GM19372 (cell line): Measurements from ENCODE around the gene FCRLB.
"Not testable (repeated sequence)": the region's sequence is repeated elsewhere in the genome, so short reads cannot be mapped to it uniquely, and the experiment has no call there.

ENCODE experiments used
- ATAC-seq: cut with Tn5 transposase; IDR thresholded peaks from one replicate; pipeline ENCODE4 v1.9.1; 2021; ENCODE audit warnings: mild to moderate bottlenecking, low read depth, moderate library complexity; ENCODE audit not compliant: unreplicated experiment

The FCRLB gene

GRCh38 chr1:161738627-161739287 lies 17.4 kb downstream of the FCRLB start:
- peak; percentile 63 for ATAC-seq

DNA sequence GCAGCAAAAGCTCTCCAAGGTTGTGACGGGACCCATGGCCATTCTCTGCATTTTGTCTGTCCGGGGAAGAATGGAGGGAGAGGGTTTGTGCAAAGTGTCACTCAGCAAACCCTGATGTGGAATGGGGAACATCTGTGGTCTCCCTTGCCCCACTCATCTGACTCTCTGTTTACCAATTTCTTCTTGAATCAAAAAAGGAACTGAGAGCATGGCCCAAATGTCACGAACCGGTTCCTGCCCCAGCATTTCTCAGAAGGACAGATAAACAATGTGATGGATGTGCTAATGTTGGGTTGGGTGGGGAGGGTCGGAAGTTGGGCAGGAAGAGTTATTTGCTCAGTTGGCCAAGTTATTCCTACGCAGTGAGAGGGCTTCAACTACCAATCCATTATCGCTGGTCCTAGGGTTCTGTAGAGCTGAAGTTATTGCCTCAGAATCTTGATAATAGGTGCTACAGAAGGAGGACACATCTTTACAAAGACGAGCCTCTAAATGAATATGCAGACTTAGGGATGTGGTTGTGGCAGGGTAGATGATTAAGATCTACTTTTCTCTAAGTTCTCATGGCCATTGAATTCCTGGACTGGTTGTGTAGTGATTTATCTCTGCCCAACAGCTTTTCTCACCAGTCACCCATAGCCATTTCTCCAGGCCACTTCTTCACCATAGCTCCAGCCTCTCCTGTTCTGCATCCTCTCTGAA lies 18.7 kb downstream of the FCRLB start:
- no peak for ATAC-seq

DNA sequence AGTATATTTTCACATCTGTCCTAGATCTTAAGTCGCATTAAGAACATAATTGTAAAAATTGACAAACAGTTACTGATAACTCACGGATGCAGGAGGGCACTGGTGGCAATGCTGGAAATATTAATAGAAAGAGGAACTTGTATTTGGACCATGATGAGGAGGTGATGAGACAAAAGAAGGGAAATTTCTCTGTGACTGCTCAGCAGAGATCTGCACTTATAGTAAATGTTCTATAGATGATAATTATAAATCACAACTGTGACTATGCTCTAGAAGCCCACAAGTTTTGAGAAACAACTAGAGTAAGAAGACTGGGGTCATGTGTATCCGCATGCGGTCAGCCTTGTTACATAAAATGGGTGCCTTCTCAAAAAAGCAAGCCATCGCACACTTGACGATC lies 19.6 kb downstream of the FCRLB start:
- ATAC-seq: no peak

- no peak for ATAC-seq
Observed at GRCh38 chr1:161743231-161743630, 21.9 kb downstream of the FCRLB start.

- ATAC-seq: no peak
Observed at GRCh38 chr1:161747801-161748200, 26.5 kb downstream of the FCRLB start.

DNA sequence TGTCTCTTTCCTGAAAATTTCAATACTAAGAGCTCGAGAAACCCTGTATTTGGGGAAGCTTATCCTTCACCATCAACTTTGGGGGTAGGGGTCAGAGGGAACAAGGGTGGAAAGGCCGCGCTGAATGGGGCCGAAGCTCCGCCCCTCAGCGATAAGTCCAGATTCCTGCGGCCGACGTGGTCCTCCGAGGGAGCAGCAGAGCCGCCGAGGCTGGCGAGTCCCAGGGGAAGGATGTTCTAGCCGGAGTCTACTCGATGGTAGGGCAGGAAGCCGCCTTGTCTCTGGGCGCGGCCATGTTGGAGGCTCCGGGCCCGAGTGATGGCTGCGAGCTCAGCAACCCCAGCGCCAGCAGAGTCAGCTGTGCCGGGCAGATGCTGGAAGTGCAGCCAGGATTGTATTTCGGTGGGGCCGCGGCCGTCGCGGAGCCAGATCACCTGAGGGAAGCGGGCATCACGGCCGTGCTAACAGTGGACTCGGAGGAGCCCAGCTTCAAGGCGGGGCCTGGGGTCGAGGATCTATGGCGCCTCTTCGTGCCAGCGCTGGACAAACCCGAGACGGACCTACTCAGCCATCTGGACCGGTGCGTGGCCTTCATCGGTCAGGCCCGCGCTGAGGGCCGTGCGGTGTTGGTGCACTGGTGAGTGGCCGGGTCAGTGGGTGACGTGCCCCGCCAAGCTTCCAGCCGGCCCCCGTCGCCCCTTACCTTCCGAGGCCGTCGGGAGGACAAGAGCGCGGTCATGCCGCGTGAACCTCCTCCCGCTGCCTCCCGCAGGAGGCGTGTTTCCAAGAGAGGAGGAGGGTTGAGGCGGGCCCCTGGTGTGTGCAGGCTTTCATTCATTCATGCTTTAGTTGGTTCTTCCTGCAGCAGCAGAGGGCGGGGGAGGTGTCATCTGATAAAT lies 28.4 kb downstream of the FCRLB start, which contains the start of gene DUSP12:
Gene DUSP12 (plus strand): TSS at position 278 of the 899 bp plus-strand sequence. CDS start 16 bp downstream, at position 294.
- ATAC-seq: peak; percentile 93

DNA sequence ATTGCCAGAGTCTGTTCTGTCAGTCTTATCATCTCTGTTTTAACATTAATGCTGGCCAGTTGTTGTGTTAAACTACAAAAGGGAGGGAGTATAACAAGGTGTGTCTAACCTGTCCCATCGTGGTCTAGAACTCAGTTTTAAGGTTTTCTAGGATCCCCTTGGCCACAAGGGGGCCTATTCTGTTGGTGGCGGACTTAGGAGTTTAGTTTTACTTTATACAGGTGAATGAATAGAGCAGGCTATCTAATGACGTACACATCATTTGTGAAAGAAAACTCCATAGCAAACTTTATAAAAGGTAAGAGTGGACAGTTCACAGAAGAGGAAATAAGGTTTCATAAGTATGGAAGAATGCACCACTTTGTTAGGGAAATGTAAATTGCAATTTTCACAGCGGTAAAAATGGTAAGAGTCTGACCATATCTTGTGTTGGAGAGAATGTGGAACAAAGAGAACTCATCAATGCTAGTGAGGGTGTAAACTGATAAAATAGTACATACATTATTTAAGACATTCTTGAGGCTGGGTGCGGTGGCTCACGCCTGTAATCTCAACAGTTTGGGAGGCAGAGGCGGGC lies 42.3 kb downstream of the FCRLB start:
- ATAC-seq: no peak

- peak; percentile 66 for ATAC-seq
Observed at GRCh38 chr1:161766102-161766981, 45.0 kb downstream of the FCRLB start, which contains the start of gene ATF6. Gene ATF6 (plus strand): TSS chr1:161766320. CDS start chr1:161766361, 41 bp downstream.

DNA sequence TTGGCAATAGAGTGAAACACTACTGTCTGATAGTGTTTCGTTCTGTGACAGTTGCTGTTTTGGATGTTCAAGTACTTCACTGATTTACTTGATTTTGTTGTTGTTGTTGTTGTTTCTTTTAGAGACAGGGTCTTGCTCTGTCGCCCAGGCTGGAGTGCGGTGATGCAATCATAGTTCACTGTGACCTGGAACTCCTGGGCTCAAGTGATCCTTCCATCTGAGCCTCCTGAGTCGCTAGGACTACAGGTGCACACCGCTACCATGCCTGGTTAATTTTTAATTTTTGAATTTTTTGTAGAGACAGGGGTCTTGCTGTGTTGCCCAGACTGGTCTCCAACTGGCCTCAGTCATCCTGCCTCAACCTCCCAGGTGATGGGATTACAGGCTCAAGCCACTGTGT lies 47.1 kb downstream of the FCRLB start:
- no peak for ATAC-seq

DNA sequence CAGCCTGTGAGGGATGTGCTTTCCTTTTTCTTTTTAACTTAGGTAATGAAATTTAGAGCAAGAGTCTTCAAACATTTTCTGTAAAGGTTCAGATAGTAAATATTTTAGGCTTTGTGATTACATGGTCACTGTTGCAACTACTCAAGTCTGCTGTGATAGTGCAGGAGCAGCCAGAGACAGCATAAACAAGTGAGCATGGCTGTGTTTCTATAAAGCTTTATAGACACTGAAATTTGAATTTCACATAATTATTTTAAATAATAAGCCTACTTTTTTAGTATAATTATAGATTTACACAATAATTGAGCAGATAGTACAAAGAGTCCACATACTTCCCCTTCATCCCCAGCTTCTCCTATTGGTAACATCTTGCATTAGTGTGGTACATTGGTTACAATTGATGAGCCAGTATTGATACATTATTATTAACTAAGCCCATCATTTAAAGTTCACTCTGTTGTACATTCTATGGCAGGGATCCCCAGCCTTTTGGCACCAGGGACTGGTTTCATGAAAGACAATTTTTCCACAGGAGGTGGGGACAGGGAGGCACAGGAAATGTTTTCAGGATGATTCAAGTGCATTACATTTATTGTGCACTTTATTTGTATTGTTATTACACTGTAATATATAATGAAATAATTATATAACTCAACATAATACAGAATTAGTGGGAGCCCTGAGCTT lies 47.8 kb downstream of the FCRLB start:
- no peak for ATAC-seq

DNA sequence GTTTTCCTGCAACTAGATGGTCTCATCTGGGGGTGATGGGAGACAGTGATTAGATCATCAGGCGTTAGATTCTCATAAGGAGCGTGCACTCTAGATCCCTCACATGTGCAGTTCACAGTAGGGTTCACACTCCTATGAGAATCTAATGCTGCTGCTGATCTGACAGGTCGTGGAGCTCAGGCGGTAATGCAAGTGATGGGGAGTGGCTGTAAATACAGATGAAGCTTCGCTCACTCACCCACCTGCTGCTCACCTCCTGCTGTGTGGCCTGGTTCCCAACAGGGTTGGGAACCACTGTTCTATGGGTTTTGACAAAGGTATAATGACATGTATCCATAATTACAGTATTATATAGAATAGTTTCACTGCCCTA lies 48.3 kb downstream of the FCRLB start:
- not testable (repeated sequence) for ATAC-seq

DNA sequence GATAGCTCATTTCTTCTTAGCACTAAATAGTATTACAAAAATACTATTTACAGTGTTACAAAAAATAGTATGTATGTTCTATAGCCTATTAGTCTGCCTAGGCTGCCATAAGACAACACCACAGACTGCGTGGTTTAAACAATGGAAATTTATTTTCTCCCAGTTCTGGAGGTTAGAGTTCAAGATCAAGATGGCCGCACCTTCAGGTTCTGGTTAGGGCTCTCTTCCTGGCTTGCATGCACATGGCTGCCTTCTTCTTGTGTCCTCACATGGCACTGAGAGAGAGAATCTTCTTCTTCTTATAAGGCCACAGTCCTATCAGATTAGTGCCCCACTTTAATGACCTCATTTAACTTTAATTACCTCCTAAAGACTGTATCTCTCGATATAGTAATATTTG lies 48.9 kb downstream of the FCRLB start:
- ATAC-seq: no peak

DNA sequence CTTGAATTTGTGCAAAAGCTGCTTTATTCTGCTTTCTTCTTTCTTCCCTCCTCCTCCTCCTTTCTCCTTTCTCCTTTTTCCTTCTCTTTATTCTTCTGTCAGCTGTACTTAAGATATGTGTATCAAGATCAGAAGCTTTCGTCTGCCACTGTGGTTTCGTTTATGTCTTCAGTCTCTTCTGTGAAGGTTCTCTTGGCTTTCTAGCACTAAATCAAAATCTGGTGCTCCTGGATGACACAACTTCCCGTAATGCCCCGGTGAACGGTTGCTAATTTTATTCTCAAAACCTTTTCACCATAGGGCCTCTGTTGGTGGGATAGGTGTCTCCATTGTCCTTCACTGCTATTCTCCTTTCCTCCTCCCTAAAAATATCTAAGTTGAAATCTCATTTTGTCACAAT lies 49.8 kb downstream of the FCRLB start:
- no peak for ATAC-seq

DNA sequence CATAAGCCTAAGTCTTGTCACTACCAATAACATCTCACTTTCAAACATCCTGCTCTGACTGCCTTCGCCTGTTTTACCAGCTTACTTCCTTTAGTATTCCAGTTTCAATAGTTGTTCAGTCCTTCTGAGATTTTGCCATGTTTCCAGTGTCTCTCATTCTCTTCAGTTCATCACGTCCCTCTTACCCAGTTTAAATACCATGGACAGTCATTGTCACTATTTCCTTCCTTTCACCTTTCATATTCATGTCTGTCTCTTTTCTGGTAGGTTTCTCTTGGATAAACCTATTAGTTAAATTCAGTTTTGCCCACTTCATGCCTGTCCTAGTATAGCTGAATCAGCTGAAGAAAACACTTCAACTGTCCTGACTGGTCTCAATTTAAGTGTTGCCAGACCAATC lies 50.6 kb downstream of the FCRLB start:
- ATAC-seq: no peak

- ATAC-seq: no peak
Observed at GRCh38 chr1:161772397-161772796, 51.1 kb downstream of the FCRLB start.

GRCh38 chr1:161773791-161774190 lies 52.4 kb downstream of the FCRLB start:
- ATAC-seq: no peak

- ATAC-seq: no peak
Observed at GRCh38 chr1:161777261-161777660, 55.9 kb downstream of the FCRLB start.
